ENCODE data around the gene H3-3A. TPM values are rescaled to one million over a fixed set of nuclear protein-coding genes. Genes with fewer than 3 reads are reported as not detected.

Gene H3-3A
- total RNA-seq, result 100 to 1,000 TPM; 244 to 279 TPM

- no peaks in the 10 kb centered on the region for H3K27me3 ChIP-seq
- H3K9me3 ChIP-seq, result no peaks in the 10 kb centered on the region
- DNase-seq (ENCODE audit: low spot score), result peak; percentile 98
- H3K4me1 ChIP-seq, result peaks cover 0 to 41% of the 10 kb centered on the region in 2 donors
- peak in 1 of 2 donors; percentile 13 for TF ChIP-seq CTCF (IDR thresholded peaks at IDR 0.05)
- H3K36me3 ChIP-seq, result peaks cover 13% of the 10 kb centered on the region
- peak within 1 kb of the TSS; percentile 75 to 81 for H3K4me3 ChIP-seq
- peak within 1 kb of the TSS; percentile 94 to 99 for H3K27ac ChIP-seq
Observed at GRCh38 chr1:226062558-226063223, at the start of gene H3-3A. Gene H3-3A (plus strand): TSS chr1:226062716. CDS start chr1:226064352, 1,636 bp downstream.

- no peak for DNase-seq (ENCODE audit: low spot score)
- Histone ChIP-seq H3K4me1 (no peaks in the 10 kb centered on the region), H3K9me3 (no peaks in the 10 kb centered on the region), H3K36me3 (no peaks in the 10 kb centered on the region), H3K4me3 (no peak overlapping the region), H3K27ac (no peak overlapping the region), H3K27me3 (no peaks in the 10 kb centered on the region)
- TF ChIP-seq CTCF (IDR thresholded peaks at IDR 0.05), result no peak
Observed at GRCh38 chr1:226017070-226017469, 45.4 kb upstream of the H3-3A start.

- Histone ChIP-seq H3K36me3 (no peaks in the 10 kb centered on the region), H3K27ac (no peak overlapping the region), H3K9me3 (no peaks in the 10 kb centered on the region), H3K27me3 (no peaks in the 10 kb centered on the region), H3K4me3 (no peak overlapping the region), H3K4me1 (no peaks in the 10 kb centered on the region)
- no peak for DNase-seq (ENCODE audit: low spot score)
- no peak for TF ChIP-seq CTCF (IDR thresholded peaks at IDR 0.05)
Observed at GRCh38 chr1:226019572-226019971, 42.9 kb upstream of the H3-3A start.

GRCh38 chr1:226021401-226021800, 41.1 kb upstream of the H3-3A start:
- Histone ChIP-seq H3K4me3 (no peak overlapping the region), H3K27ac (no peak overlapping the region), H3K36me3 (no peaks in the 10 kb centered on the region), H3K27me3 (no peaks in the 10 kb centered on the region), H3K9me3 (no peaks in the 10 kb centered on the region), H3K4me1 (no peaks in the 10 kb centered on the region)
- no peak for TF ChIP-seq CTCF (IDR thresholded peaks at IDR 0.05)
- no peak for DNase-seq (ENCODE audit: low spot score)

GRCh38 chr1:226021801-226022200, 40.7 kb upstream of the H3-3A start:
- H3K27ac ChIP-seq, result no peak overlapping the region
- H3K27me3 ChIP-seq, result no peaks in the 10 kb centered on the region
- TF ChIP-seq CTCF (IDR thresholded peaks at IDR 0.05), result no peak
- DNase-seq (ENCODE audit: low spot score), result no peak
- H3K4me1 ChIP-seq, result no peaks in the 10 kb centered on the region
- no peaks in the 10 kb centered on the region for H3K9me3 ChIP-seq
- no peaks in the 10 kb centered on the region for H3K36me3 ChIP-seq
- no peak overlapping the region for H3K4me3 ChIP-seq

- TF ChIP-seq CTCF (IDR thresholded peaks at IDR 0.05), result no peak
- no peaks in the 10 kb centered on the region for H3K27me3 ChIP-seq
- no peak for DNase-seq (ENCODE audit: low spot score)
- no peaks in the 10 kb centered on the region for H3K4me1 ChIP-seq
- H3K4me3 ChIP-seq, result no peak overlapping the region
- no peak overlapping the region for H3K27ac ChIP-seq
- no peaks in the 10 kb centered on the region for H3K9me3 ChIP-seq
- no peaks in the 10 kb centered on the region for H3K36me3 ChIP-seq
Observed at GRCh38 chr1:226023735-226024134, 38.8 kb upstream of the H3-3A start.

All from right atrium auricular region (tissue), 2 donors.